KOPT-K1 (cell line): ENCODE results near the gene SNRNP200.

Experiments
- H3K27ac ChIP-seq: fragments of 200-600 bp; sonication (generic); 2 replicates; pipeline ENCODE4 v1.5.1; 2016; ENCODE audit warnings: antibody characterized with exemption, mild to moderate bottlenecking, low read depth, low read length; ENCODE audit not compliant: poor library complexity, severe bottlenecking
- H3K36me3 ChIP-seq: fragments of 200-600 bp; sonication (generic); 2 replicates; pipeline ENCODE4 v1.5.1; 2017; ENCODE audit warnings: antibody characterized with exemption, mild to moderate bottlenecking, low read length, moderate library complexity; ENCODE audit not compliant: insufficient read depth
- H3K9me3 ChIP-seq: fragments of 200-600 bp; sonication (generic); 2 replicates; pipeline ENCODE4 v1.5.1; 2017; ENCODE audit warnings: antibody characterized with exemption, low read length, mild to moderate bottlenecking; ENCODE audit not compliant: insufficient read depth, poor library complexity, severe bottlenecking

The SNRNP200 gene

GRCh38 chr2:96330407-96330806 is 25.1 kb upstream of the SNRNP200 start:
- H3K36me3 ChIP-seq, result peaks cover 46% of the 10 kb centered on the region
- H3K9me3 ChIP-seq, result no peaks in the 10 kb centered on the region
- no peak overlapping the region for H3K27ac ChIP-seq

DNA sequence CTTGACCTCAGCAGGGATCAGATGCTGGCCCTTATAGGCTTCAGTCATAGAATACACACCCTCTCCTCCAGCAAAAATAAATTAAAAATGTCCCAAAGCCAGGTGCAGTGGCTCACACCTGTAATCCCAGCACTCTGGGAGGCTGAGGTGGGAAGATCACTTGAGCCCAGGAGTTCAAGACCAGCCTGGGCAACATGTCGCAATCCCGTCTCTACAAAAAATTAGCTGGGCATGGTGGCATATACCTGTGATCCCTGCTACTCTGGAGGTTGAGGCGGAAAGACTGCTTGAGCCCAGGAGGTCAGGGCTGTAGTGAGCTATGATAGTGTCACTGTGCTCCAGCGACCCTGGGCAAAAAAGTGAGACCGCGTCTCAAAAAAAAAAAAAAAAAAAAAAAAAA is 24.5 kb upstream of the SNRNP200 start:
- Histone ChIP-seq H3K9me3 (no peaks in the 10 kb centered on the region), H3K27ac (no peak overlapping the region), H3K36me3 (peaks cover 46% of the 10 kb centered on the region)

DNA sequence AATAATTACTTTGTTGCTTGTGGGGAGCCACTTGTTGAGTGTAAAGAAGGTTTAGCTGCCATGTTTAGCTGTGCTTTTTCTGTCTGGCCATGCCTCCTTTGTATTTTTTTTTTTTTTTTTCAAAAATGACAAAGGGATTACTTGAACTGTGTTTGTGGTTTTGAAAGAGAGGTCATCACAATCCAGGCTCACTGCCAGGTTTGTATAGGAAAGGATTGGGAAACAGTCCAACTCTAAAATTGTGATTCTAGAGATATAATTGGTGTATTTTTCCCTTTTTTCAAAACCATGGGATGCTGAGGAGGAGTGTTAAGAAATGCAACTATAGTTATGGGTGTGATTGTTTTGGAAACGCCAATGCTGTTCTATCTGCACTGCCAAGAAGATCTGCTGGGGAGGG is 24.1 kb upstream of the SNRNP200 start:
- Histone ChIP-seq H3K36me3 (peaks cover 46% of the 10 kb centered on the region), H3K27ac (no peak overlapping the region), H3K9me3 (no peaks in the 10 kb centered on the region)

DNA sequence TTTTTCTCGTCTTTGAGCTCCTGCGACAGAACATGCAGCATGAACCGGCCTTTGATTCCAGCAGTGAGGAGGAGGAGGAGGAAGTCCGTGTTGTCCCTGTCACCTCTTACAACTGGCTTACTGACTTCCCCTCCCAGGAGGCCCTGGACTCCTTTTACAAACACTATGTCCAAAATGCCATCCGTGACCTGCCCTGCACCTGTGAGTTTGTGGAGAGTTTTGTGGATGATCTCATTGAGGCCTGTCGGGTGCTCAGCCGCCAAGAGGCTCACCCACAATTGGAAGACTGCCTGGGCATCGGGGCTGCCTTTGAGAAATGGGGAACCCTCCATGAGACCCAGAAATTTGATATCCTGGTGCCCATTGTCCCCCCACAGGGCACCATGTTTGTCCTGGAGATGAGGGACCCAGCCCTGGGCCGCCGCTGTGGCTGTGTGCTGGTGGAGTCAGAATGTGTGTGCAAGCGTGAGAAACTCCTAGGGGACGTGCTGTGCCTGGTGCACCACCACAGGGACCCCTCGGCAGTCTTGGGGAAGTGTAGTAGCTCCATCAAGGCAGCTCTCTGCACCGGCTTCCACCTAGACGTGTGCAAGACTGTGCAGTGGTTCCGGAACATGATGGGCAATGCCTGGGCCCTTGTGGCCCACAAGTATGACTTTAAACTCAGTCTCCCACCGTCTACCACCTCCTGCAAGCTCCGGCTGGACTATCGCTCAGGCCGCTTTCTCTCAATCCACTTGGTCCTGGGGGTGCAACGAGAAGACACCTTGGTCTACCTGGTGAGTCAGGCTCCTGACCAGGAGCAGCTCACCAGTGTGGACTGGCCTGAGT is 21.9 kb upstream of the SNRNP200 start:
- Histone ChIP-seq H3K9me3 (no peaks in the 10 kb centered on the region), H3K27ac (no peak overlapping the region), H3K36me3 (peaks cover 46% of the 10 kb centered on the region)

GRCh38 chr2:96326564-96326963 is 21.2 kb upstream of the SNRNP200 start:
- no peaks in the 10 kb centered on the region for H3K9me3 ChIP-seq
- peak overlapping the region; percentile 80 for H3K27ac ChIP-seq
- peaks cover 46% of the 10 kb centered on the region for H3K36me3 ChIP-seq

DNA sequence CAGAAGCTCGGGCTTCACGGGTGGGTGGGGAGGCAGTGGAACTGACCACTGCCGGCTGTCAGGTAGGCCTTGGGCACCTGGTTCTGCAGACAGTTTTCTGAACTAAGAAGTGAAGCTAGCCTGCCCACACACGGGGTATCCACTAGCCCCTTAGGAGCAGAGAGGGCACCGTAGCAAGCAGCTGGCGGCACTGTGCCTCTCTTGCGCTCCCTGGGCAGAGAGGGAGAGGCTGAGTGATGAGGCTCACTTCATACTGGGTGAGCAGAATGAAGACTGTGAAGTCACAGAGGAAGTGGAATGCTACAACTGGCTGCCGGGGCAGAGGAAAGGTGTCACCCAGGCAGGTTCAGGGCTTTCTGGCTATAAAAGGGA is 20.5 kb upstream of the SNRNP200 start:
- Histone ChIP-seq H3K9me3 (no peaks in the 10 kb centered on the region), H3K36me3 (peaks cover 44% of the 10 kb centered on the region), H3K27ac (peak overlapping the region; percentile 80)

DNA sequence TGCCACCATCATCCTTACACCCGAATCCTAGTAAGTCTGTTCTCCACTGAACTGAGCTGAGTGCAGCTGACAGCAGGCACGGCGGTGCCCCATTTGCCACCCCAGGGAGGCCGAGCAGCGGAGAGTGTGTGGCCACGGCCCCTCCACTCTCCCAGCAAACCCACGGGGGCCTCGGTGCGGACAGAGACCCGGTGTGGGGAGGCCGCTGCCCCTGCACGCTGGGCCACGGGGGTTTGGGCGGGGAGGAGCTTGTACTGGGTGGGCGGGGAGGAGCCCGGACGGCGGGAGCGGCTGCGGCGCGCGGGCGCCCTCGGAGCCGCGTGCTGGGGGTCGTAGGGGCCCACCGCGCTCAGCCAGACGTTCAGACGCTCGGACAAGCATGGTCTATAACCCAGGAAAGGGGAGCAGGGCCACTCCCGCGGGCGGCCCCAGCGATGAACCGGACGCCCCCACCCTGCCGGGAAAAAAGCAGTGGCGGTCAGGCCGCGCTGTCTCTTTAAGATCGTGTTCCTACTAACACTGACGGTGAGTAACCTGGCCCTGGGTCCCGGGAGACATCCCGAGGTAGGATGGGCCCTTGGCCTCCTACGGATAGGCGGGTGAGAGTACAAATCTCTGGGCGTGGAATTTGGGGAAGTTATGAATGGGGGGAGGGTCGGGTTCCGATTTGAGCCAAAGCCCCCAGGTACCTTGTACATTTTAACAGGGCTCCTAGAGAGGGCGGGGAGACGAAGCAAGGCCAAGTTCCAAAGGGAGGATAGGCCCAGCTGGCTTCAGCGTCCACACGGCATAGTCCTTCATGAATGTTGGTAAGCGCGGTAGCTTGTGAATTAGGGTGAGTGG is 19.9 kb upstream of the SNRNP200 start, which contains the start of gene ITPRIPL1:
Gene ITPRIPL1, plus strand, starts transcription at position 277 of the 843 bp plus-strand sequence. Its CDS starts 523 bp downstream, at position 800.
- Histone ChIP-seq H3K27ac (peak within 1 kb of the TSS; percentile 80), H3K9me3 (no peaks in the 10 kb centered on the region), H3K36me3 (peaks cover 38% of the 10 kb centered on the region)

DNA sequence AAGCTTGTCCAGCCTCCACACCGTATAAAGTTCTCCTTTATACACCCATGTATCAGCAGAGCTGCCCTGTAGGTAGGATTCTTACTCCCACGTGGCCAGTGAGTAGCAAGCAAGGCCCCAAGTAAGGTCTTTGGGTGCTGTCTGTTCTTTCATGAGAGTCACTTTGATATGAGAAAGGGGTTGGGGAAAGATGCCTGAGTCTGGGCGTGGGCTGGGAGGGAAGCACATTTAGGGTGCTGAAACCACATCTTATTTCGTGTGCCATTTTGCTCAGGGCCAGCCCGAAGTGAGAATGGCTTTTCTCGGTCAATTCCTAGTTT is 19.3 kb upstream of the SNRNP200 start:
- Histone ChIP-seq H3K9me3 (no peaks in the 10 kb centered on the region), H3K27ac (peak overlapping the region; percentile 80), H3K36me3 (peaks cover 32% of the 10 kb centered on the region)

DNA sequence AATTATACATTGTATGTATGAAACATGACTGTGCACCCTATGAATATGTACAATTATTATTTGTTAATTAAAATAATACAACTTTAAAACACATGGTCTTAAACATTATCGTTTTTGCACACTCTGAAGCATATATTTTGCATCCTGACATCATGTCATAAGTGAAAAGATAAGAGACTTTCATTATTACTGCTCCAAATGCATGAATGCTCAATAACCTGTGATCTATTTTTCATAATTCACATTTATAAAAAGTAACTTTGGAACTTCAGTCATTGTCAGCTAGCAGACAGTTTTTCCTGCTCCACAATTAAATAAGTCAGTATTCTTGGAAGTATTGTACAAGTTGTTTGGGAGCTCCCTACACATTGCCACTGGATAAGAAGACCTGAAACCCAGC is 18.5 kb upstream of the SNRNP200 start:
- no peaks in the 10 kb centered on the region for H3K9me3 ChIP-seq
- peaks cover 25% of the 10 kb centered on the region for H3K36me3 ChIP-seq
- no peak overlapping the region for H3K27ac ChIP-seq

- peak overlapping the region; percentile 64 for H3K27ac ChIP-seq
- H3K36me3 ChIP-seq, result no peaks in the 10 kb centered on the region
- H3K9me3 ChIP-seq, result no peaks in the 10 kb centered on the region
These were observed 15.6 kb upstream of the SNRNP200 start for GRCh38 chr2:96320728-96321622.

DNA sequence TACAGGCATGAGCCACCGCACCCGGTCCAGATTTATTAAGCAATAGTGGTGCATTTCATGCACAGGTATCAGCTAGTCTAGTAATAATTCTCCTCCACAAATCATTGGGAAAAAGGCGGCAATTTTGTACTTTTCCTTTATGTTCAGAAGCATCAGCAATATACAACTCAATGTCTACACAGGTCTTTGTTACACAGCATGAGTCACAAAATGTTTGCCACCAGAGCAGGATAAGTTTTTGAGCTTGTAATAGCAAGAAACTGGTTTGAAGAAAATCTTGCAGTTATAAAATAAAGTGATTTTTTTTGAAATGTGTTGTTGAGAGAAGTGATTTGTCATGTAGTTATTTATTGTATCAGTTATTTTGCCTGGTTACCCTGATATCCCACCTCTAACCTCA is 15.0 kb upstream of the SNRNP200 start:
- Histone ChIP-seq H3K9me3 (no peaks in the 10 kb centered on the region), H3K36me3 (no peaks in the 10 kb centered on the region), H3K27ac (no peak overlapping the region)

GRCh38 chr2:96319396-96319795 is 14.1 kb upstream of the SNRNP200 start:
- Histone ChIP-seq H3K36me3 (no peaks in the 10 kb centered on the region), H3K9me3 (no peaks in the 10 kb centered on the region)

GRCh38 chr2:96318723-96319122 is 13.4 kb upstream of the SNRNP200 start:
- H3K36me3 ChIP-seq, result no peaks in the 10 kb centered on the region
- no peak overlapping the region for H3K27ac ChIP-seq

More at GRCh38 chr2:96319396-96319795, 14.1 kb upstream of the SNRNP200 start:
- no peak overlapping the region for H3K27ac ChIP-seq

GRCh38 chr2:96317584-96317997 is 12.2 kb upstream of the SNRNP200 start:
- Histone ChIP-seq H3K36me3 (no peaks in the 10 kb centered on the region), H3K27ac (no peak overlapping the region), H3K9me3 (no peaks in the 10 kb centered on the region)

More at GRCh38 chr2:96318723-96319122, 13.4 kb upstream of the SNRNP200 start:
- no peaks in the 10 kb centered on the region for H3K9me3 ChIP-seq

DNA sequence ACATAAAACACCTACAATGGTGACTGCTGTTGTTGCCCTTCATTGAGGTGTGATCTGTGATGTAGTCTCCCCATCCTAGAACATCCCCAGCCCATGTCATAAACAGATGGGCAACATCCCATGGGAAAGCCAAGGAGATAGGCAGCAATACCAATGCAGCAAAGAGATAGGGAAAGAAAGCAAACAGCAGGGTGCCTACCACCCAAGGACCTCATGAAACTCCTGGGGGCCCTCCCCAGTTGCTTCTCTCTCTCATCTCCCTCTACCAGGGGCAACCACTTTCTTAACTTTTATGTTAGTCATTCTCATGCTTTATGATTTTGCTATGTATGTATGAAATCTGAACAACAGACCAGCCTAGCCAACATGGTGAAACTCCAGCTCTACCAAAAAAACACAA is 11.7 kb upstream of the SNRNP200 start:
- no peak overlapping the region for H3K27ac ChIP-seq
- no peaks in the 10 kb centered on the region for H3K36me3 ChIP-seq
- H3K9me3 ChIP-seq, result no peaks in the 10 kb centered on the region
